ENCODE results near the gene ANKRD13B.
A peak's percentile ranks its signal among the peaks of the same experiment; 100 is the strongest.

Gene ANKRD13B

GRCh38 chr17:29584452-29585079, 8.4 kb upstream of the ANKRD13B start:
- no peak for DNase-seq (ENCODE audit: extremely low read depth, low read depth)
- no peak for TF ChIP-seq CTCF (IDR thresholded peaks at IDR 0.05; ENCODE audit: low read depth, low read length)

- peak; percentile 16 for TF ChIP-seq CTCF (IDR thresholded peaks at IDR 0.05; ENCODE audit: low read depth, low read length)
- no peak for DNase-seq (ENCODE audit: extremely low read depth, low read depth)
Measured at GRCh38 chr17:29585080-29585751, 7.7 kb upstream of the ANKRD13B start.

GRCh38 chr17:29586676-29587469, 6.1 kb upstream of the ANKRD13B start:
- no peak for DNase-seq (ENCODE audit: extremely low read depth, low read depth)
- no peak for TF ChIP-seq CTCF (IDR thresholded peaks at IDR 0.05; ENCODE audit: low read depth, low read length)

GRCh38 chr17:29587591-29587990, 5.3 kb upstream of the ANKRD13B start:
- TF ChIP-seq CTCF (IDR thresholded peaks at IDR 0.05; ENCODE audit: low read depth, low read length), result no peak
- no peak for DNase-seq (ENCODE audit: extremely low read depth, low read depth)

- DNase-seq (ENCODE audit: extremely low read depth, low read depth), result no peak
- TF ChIP-seq CTCF (IDR thresholded peaks at IDR 0.05; ENCODE audit: low read depth, low read length), result no peak
Measured at GRCh38 chr17:29588017-29588561, 4.8 kb upstream of the ANKRD13B start.

- TF ChIP-seq CTCF (IDR thresholded peaks at IDR 0.05; ENCODE audit: low read depth, low read length), result no peak
- DNase-seq (ENCODE audit: extremely low read depth, low read depth), result no peak
Measured at GRCh38 chr17:29588562-29589411, 4.1 kb upstream of the ANKRD13B start.

Data from AG09319 (cell line).